Measurements from ENCODE around the gene ENPP1. TPM values are rescaled to one million over a fixed set of nuclear protein-coding genes. Genes with fewer than 3 reads are reported as not detected.
A peak's percentile ranks its signal among the peaks of the same experiment; 100 is the strongest.

ENPP1 gene
- total and polyA plus RNA-seq, 2 donors (not counting 1 experiment from before 2014, with no cell fraction given), result 48.6 to 85.4 TPM

DNA sequence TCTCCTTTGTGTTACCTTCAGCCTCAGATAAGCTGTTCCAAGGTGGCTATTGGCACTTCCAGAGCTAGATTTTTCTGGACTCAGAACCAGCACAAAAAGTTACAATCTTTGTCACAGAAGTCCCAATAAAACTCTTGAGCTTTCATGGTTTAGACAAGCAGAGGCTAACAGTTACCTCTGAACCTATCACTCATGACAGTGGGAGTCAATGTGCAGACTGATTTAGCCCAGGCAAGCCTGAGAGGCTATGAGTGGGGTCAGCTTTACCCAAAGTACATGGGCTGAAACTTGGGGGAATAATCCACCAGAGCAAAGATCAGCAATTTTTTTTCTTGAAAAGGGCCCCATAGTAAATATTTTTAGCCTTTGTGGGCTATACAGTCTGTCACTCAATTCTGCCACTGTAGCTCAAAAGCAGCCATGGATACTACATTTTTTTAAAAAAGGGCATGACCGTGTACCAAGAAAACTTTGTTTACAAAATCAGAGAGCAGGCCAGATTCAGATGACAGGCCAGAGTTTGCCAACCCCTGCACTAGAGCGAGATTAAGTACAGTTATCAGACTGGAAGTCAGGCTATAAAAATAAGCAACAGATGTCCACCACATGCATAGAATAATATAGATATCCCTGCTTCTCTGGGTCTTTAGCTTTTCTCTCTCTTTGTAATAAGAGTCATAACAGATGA lies 123.4 kb downstream of the ENPP1 start:
- no peak overlapping the region for H3K27ac ChIP-seq (ENCODE audit: insufficient read depth, low read length)
- DNase-seq (ENCODE audit: low read depth in 2 of 2), result peak; percentile 42 to 80

DNA sequence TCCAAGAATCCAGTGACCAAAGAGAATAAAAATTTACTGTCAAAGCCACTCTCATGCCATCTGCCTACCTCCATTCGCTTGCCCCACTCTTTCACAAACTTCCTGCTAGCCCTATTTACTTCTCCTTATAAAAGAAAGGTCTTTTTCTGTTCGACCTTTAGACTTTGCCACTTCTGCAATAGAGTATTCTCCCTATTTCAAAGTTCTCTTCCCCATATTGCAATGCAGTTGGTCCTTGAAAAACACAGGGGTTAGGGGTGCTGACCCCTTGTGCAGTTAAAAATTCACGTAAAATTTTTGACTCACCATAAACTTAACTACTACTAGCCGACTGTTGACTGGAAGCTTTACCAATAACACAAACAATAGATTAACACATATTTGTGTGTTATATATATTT lies 128.3 kb downstream of the ENPP1 start:
- Histone ChIP-seq H3K4me1 (ENCODE audit: control insufficient read depth, extremely low read depth, insufficient read depth, low read length) (peaks cover 7% of the 10 kb centered on the region), H3K9me3 (ENCODE audit: control insufficient read depth, insufficient read depth, low read depth, low read length) (no peaks in the 10 kb centered on the region), H3K9ac (ENCODE audit: insufficient read depth, low read length) (no peak overlapping the region), H3K36me3 (ENCODE audit: control insufficient read depth, insufficient read depth, low read length) (no peaks in the 10 kb centered on the region), H2AFZ (ENCODE audit: low read length) (no peak overlapping the region), H4K20me1 (ENCODE audit: control insufficient read depth, extremely low read depth, insufficient read depth, low read length) (no peaks in the 10 kb centered on the region), H3K27ac (ENCODE audit: insufficient read depth, low read length) (no peak overlapping the region), H3K79me2 (ENCODE audit: control insufficient read depth, insufficient read depth, low read length) (no peaks in the 10 kb centered on the region), H3K4me3 (replicated peaks in 1 of 4; ENCODE audit: control extremely low read depth in 1 of 4, insufficient read depth in 1 of 4, low read depth in 3 of 4, low read length in 4 of 4) (no peak overlapping the region), H3K27me3 (ENCODE audit: control insufficient read depth, insufficient read depth, low read length) (no peaks in the 10 kb centered on the region), H3K4me2 (ENCODE audit: extremely low read depth, insufficient read depth, low read length) (no peak overlapping the region)
- no peak for DNase-seq (ENCODE audit: low read depth in 2 of 2)
- TF ChIP-seq, protein P1, sequence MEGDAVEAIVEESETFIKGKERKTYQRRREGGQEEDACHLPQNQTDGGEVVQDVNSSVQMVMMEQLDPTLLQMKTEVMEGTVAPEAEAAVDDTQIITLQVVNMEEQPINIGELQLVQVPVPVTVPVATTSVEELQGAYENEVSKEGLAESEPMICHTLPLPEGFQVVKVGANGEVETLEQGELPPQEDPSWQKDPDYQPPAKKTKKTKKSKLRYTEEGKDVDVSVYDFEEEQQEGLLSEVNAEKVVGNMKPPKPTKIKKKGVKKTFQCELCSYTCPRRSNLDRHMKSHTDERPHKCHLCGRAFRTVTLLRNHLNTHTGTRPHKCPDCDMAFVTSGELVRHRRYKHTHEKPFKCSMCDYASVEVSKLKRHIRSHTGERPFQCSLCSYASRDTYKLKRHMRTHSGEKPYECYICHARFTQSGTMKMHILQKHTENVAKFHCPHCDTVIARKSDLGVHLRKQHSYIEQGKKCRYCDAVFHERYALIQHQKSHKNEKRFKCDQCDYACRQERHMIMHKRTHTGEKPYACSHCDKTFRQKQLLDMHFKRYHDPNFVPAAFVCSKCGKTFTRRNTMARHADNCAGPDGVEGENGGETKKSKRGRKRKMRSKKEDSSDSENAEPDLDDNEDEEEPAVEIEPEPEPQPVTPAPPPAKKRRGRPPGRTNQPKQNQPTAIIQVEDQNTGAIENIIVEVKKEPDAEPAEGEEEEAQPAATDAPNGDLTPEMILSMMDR (conservative IDR thresholded peaks at IDR 0.05 in 1 of 2, IDR thresholded peaks at IDR 0.05 in 1 of 2; ENCODE audit: low read depth in 1 of 2, low read length in 2 of 2), result no peak
- TF ChIP-seq EZH2 (IDR thresholded peaks at IDR 0.05; ENCODE audit: low read length, missing control alignments), result no peak

More for the DNA sequence above, 123.4 kb downstream of the ENPP1 start:
- Histone ChIP-seq H3K36me3 (ENCODE audit: control insufficient read depth, insufficient read depth, low read length) (no peaks in the 10 kb centered on the region), H3K4me1 (ENCODE audit: control insufficient read depth, extremely low read depth, insufficient read depth, low read length) (no peaks in the 10 kb centered on the region), H3K4me2 (ENCODE audit: extremely low read depth, insufficient read depth, low read length) (no peak overlapping the region), H3K9me3 (ENCODE audit: control insufficient read depth, insufficient read depth, low read depth, low read length) (no peaks in the 10 kb centered on the region), H3K4me3 (replicated peaks in 1 of 4; ENCODE audit: control extremely low read depth in 1 of 4, insufficient read depth in 1 of 4, low read depth in 3 of 4, low read length in 4 of 4) (no peak overlapping the region), H4K20me1 (ENCODE audit: control insufficient read depth, extremely low read depth, insufficient read depth, low read length) (no peaks in the 10 kb centered on the region), H3K27me3 (ENCODE audit: control insufficient read depth, insufficient read depth, low read length) (no peaks in the 10 kb centered on the region), H2AFZ (ENCODE audit: low read length) (no peak overlapping the region), H3K79me2 (ENCODE audit: control insufficient read depth, insufficient read depth, low read length) (no peaks in the 10 kb centered on the region), H3K9ac (ENCODE audit: insufficient read depth, low read length) (no peak overlapping the region)
- TF ChIP-seq, protein P1 (conservative IDR thresholded peaks at IDR 0.05 in 1 of 2, IDR thresholded peaks at IDR 0.05 in 1 of 2; ENCODE audit: low read depth in 1 of 2, low read length in 2 of 2), result no peak
- no peak for TF ChIP-seq EZH2 (IDR thresholded peaks at IDR 0.05; ENCODE audit: low read length, missing control alignments)

DNA sequence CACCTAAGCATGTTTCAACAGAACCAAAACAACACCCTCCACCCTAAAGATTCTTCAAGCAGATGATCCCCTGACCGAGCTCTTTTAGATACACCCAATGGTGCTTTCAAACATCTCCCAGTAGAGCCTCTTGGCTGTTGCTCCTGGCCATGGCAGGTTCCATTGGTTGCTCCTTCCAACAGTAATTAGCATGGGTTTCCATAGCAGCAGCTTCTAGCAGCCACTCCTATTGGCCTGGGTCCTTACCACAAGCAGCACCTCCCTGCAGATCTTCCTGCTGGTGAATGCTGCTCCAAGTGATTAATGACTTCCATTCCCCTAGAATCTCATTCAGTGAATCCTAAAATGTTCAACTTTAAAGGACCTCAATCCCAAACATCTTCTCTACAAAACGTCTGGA lies 129.4 kb downstream of the ENPP1 start:
- H3K79me2 ChIP-seq (ENCODE audit: control insufficient read depth, insufficient read depth, low read length), result no peaks in the 10 kb centered on the region
- no peak overlapping the region for H3K27ac ChIP-seq (ENCODE audit: insufficient read depth, low read length)
- H3K9ac ChIP-seq (ENCODE audit: insufficient read depth, low read length), result no peak overlapping the region
- no peak for TF ChIP-seq EZH2 (IDR thresholded peaks at IDR 0.05; ENCODE audit: low read length, missing control alignments)
- TF ChIP-seq, protein P1 (conservative IDR thresholded peaks at IDR 0.05 in 1 of 2, IDR thresholded peaks at IDR 0.05 in 1 of 2; ENCODE audit: low read depth in 1 of 2, low read length in 2 of 2), result no peak
- H4K20me1 ChIP-seq (ENCODE audit: control insufficient read depth, extremely low read depth, insufficient read depth, low read length), result no peaks in the 10 kb centered on the region
- no peaks in the 10 kb centered on the region for H3K27me3 ChIP-seq (ENCODE audit: control insufficient read depth, insufficient read depth, low read length)
- peaks cover 7% of the 10 kb centered on the region for H3K4me1 ChIP-seq (ENCODE audit: control insufficient read depth, extremely low read depth, insufficient read depth, low read length)
- no peaks in the 10 kb centered on the region for H3K36me3 ChIP-seq (ENCODE audit: control insufficient read depth, insufficient read depth, low read length)
- no peak overlapping the region for H2AFZ ChIP-seq (ENCODE audit: low read length)
- no peaks in the 10 kb centered on the region for H3K9me3 ChIP-seq (ENCODE audit: control insufficient read depth, insufficient read depth, low read depth, low read length)
- peak in 1 of 2 donors; percentile 78 for DNase-seq (ENCODE audit: low read depth in 2 of 2)
- no peak overlapping the region for H3K4me2 ChIP-seq (ENCODE audit: extremely low read depth, insufficient read depth, low read length)
- no peak overlapping the region for H3K4me3 ChIP-seq (replicated peaks in 1 of 4; ENCODE audit: control extremely low read depth in 1 of 4, insufficient read depth in 1 of 4, low read depth in 3 of 4, low read length in 4 of 4)
